Activated B cell treated with CpG ODN at 0.5 μM for 24 hours (primary cell): ENCODE results near the gene SPATA31E1. TPM values are rescaled to one million over a fixed set of nuclear protein-coding genes. Genes with fewer than 3 reads are reported as not detected.
"Not testable (repeated sequence)": the region's sequence is repeated elsewhere in the genome, so short reads cannot be mapped to it uniquely, and the experiment has no call there.

ENCODE experiments used
- ATAC-seq: fragments of 200-7000 bp; cut with Tn5 transposase; one replicate; pipeline ENCODE4 v1.10.0; 2021; ENCODE audit warnings: low read depth, mild to moderate bottlenecking, moderate library complexity
- CTCF ChIA-PET: fragments of 350-600 bp; sonication (Branson Sonifier 250); formaldehyde crosslinking; loops from one replicate; lab custom pipeline; 2021; ENCODE audit warnings: antibody characterized with exemption; lab: Charles Lee
- POLR2A ChIA-PET: fragments of 350-600 bp; sonication (Branson Sonifier 250); formaldehyde crosslinking; loops from one replicate; lab custom pipeline; 2021; ENCODE audit warnings: antibody characterized with exemption; lab: Charles Lee
- DNase-seq: peaks from one replicate; pipeline ENCODE4 v3.0.0; 2022
- H3K27ac Mint-ChIP-seq: one replicate; pipeline ENCODE4 v1.8.0; 2020; ENCODE audit warnings: mixed read lengths
- H3K27me3 Mint-ChIP-seq: one replicate; pipeline ENCODE4 v1.8.0; 2021; ENCODE audit warnings: mixed read lengths
- H3K36me3 Mint-ChIP-seq: one replicate; pipeline ENCODE4 v1.8.0; 2021; ENCODE audit warnings: low read depth, mixed read lengths
- H3K4me1 Mint-ChIP-seq: one replicate; pipeline ENCODE4 v1.8.0; 2021; ENCODE audit warnings: mixed read lengths
- H3K4me3 Mint-ChIP-seq: one replicate; pipeline ENCODE4 v1.8.0; 2020; ENCODE audit warnings: mild to moderate bottlenecking, mixed read lengths
- H3K9me3 Mint-ChIP-seq: one replicate; pipeline ENCODE4 v1.8.0; 2020; ENCODE audit warnings: mixed read lengths
- intact Hi-C: fragments of 100-400 bp; cut with micrococcal nuclease; formaldehyde crosslinking; loops from one replicate; pipeline ENCODE4 v1.15.1; 2024
- total RNA-seq: library from RNA; stranded (reverse); gene quantifications from 2 replicates; pipeline ENCODE4 v1.2.3, GENCODE V29; 2022
- TF ChIP-seq, protein P1 (sequence below): fragments of 200-600 bp; IDR thresholded peaks from one replicate; pipeline ENCODE4 v1.8.0; 2022; ENCODE audit warnings: antibody characterized with exemption, mild to moderate bottlenecking

Gene SPATA31E1
- total RNA-seq, 1 donor from 2014 or later: not detected

GRCh38 chr9:87892956-87893355 lies 10.3 kb downstream of the SPATA31E1 start:
- no peak overlapping the region for H3K27ac Mint-ChIP-seq
- TF ChIP-seq, protein P1, sequence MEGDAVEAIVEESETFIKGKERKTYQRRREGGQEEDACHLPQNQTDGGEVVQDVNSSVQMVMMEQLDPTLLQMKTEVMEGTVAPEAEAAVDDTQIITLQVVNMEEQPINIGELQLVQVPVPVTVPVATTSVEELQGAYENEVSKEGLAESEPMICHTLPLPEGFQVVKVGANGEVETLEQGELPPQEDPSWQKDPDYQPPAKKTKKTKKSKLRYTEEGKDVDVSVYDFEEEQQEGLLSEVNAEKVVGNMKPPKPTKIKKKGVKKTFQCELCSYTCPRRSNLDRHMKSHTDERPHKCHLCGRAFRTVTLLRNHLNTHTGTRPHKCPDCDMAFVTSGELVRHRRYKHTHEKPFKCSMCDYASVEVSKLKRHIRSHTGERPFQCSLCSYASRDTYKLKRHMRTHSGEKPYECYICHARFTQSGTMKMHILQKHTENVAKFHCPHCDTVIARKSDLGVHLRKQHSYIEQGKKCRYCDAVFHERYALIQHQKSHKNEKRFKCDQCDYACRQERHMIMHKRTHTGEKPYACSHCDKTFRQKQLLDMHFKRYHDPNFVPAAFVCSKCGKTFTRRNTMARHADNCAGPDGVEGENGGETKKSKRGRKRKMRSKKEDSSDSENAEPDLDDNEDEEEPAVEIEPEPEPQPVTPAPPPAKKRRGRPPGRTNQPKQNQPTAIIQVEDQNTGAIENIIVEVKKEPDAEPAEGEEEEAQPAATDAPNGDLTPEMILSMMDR: no peak
- DNase-seq (no peak), ATAC-seq (no peak)
- ChIA-PET CTCF (no interaction called here), POLR2A (no interaction called here)
- H3K27me3 Mint-ChIP-seq: peaks cover 3% of the 10 kb centered on the region
- H3K4me3 Mint-ChIP-seq: no peak overlapping the region
- no peaks in the 10 kb centered on the region for H3K36me3 Mint-ChIP-seq
- H3K4me1 Mint-ChIP-seq: no peaks in the 10 kb centered on the region
- intact Hi-C loops: no loop called here
- peaks cover 7% of the 10 kb centered on the region for H3K9me3 Mint-ChIP-seq

GRCh38 chr9:87894998-87895625 lies 12.4 kb downstream of the SPATA31E1 start:
- POLR2A ChIA-PET: no interaction called here
- ATAC-seq: no peak

GRCh38 chr9:87896891-87897290 lies 14.2 kb downstream of the SPATA31E1 start:
- Mint-ChIP-seq H3K4me1 (no peaks in the 10 kb centered on the region), H3K27ac (no peak overlapping the region), H3K4me3 (no peak overlapping the region), H3K27me3 (peaks cover 6% of the 10 kb centered on the region), H3K9me3 (peaks cover 15% of the 10 kb centered on the region), H3K36me3 (no peaks in the 10 kb centered on the region)
- ChIA-PET POLR2A (no interaction called here), CTCF (no interaction called here)
- TF ChIP-seq, protein P1: no peak
- ATAC-seq (no peak), DNase-seq (no peak)
- intact Hi-C loops: no loop called here

More at GRCh38 chr9:87894998-87895625, 12.4 kb downstream of the SPATA31E1 start:
- TF ChIP-seq, protein P1: no peak
- Mint-ChIP-seq H3K9me3 (peaks cover 13% of the 10 kb centered on the region), H3K27me3 (peaks cover 6% of the 10 kb centered on the region), H3K4me1 (no peaks in the 10 kb centered on the region), H3K4me3 (no peak overlapping the region), H3K36me3 (no peaks in the 10 kb centered on the region), H3K27ac (no peak overlapping the region)
- no peak for DNase-seq
- CTCF ChIA-PET: no interaction called here
- intact Hi-C loops: no loop called here

- Mint-ChIP-seq H3K27ac (no peak overlapping the region), H3K9me3 (peaks cover 15% of the 10 kb centered on the region), H3K36me3 (no peaks in the 10 kb centered on the region), H3K27me3 (peaks cover 6% of the 10 kb centered on the region), H3K4me3 (no peak overlapping the region), H3K4me1 (no peaks in the 10 kb centered on the region)
- intact Hi-C loops: no loop called here
- TF ChIP-seq, protein P1: no peak
- DNase-seq (no peak), ATAC-seq (no peak)
- ChIA-PET CTCF (no interaction called here), POLR2A (no interaction called here)
Measured at GRCh38 chr9:87898151-87898550, 15.5 kb downstream of the SPATA31E1 start.

DNA sequence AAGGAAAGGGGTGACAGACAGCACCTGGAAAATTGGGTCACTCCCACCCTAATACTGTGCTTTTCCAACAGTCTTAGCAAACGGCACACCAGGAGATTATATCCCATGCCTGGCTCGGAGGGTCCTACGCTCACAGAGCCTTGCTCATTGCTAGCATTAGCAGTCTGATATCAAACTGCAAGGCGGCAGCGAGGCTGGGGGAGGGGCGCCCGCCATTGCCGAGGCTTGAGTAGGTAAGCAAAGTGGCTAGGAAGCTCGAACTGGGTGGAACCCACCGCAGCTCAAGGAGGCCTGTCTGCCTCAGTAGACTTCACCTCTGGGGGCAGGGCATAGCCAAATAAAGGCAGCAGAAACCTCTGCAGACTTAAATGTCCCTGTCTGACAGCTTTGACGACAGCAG lies 19.7 kb downstream of the SPATA31E1 start:
- intact Hi-C loops, CTCF ChIA-PET, H3K4me3 Mint-ChIP-seq, H3K27me3 Mint-ChIP-seq, H3K4me1 Mint-ChIP-seq, POLR2A ChIA-PET, ATAC-seq, H3K27ac Mint-ChIP-seq, H3K36me3 Mint-ChIP-seq, DNase-seq: not testable (repeated sequence)
- peaks cover 17% of the 10 kb centered on the region for H3K9me3 Mint-ChIP-seq
